ENCODE results near the gene SLC39A9. TPM values are rescaled to one million over a fixed set of nuclear protein-coding genes. Genes with fewer than 3 reads are reported as not detected.

Gene SLC39A9
- total and polyA plus RNA-seq, 10 of the 15 experiments (the other 5 are each of a cell fraction or from before 2014, with no cell fraction given) = 19.9 to 109 (median 46.9) TPM

DNA sequence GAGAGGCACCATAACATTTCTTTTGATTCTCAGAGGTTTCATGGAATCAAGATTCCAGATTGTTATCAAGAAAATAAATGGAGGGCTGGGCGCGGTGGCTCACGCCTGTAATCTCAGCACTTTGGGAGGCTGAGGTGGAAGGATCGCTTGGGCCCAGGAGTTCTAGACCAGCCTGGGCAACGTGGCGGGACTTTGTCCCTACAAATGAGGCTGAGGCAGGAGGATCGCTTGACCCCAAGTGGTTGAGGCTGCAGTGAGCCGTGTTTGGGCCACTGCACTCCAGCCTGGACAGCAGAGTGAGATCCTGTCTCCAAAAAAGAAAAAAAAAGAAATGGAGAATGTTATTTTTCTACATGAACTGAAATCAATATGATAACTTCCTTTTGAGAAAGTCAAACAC, 1.3 kb downstream of the SLC39A9 start:
- H3K4me2 ChIP-seq (ENCODE audit: control insufficient read depth, insufficient read depth) = peak overlapping the region; percentile 96
- DNase-seq (ENCODE audit: low read depth, low spot score) (no peak), ATAC-seq (no peak), FAIRE-seq (no peak)
- no peaks in the 10 kb centered on the region for H4K20me1 ChIP-seq (ENCODE audit: control insufficient read depth, insufficient read depth)
- POLR2A ChIA-PET = interaction anchor here (0.5 to 7.1 kb wide), 3 partner anchors 9 to 45 kb away, joined by 3 to 100 read pairs (median 3); no protein-coding TSS in a partner anchor
- H3K9me3 ChIP-seq (replicated peaks; ENCODE audit: control insufficient read depth, insufficient read depth, low read length) = peaks cover 3% of the 10 kb centered on the region; the same call in 2 of the 3 replicates
- in situ Hi-C loops (cut with MboI) (no loop called here), intact Hi-C loops (cut with micrococcal nuclease; ENCODE audit: unreplicated experiment) (loop anchor here (2.0 to 10.0 kb wide), 2 partner anchors 43 to 215 kb away; partner anchors contain the start of gene SUSD6)
- no peak for TF ChIP-seq NFYB (IDR thresholded peaks at IDR 0.05; ENCODE audit: insufficient read depth, low read depth, low read length)
- TF ChIP-seq, protein P1, sequence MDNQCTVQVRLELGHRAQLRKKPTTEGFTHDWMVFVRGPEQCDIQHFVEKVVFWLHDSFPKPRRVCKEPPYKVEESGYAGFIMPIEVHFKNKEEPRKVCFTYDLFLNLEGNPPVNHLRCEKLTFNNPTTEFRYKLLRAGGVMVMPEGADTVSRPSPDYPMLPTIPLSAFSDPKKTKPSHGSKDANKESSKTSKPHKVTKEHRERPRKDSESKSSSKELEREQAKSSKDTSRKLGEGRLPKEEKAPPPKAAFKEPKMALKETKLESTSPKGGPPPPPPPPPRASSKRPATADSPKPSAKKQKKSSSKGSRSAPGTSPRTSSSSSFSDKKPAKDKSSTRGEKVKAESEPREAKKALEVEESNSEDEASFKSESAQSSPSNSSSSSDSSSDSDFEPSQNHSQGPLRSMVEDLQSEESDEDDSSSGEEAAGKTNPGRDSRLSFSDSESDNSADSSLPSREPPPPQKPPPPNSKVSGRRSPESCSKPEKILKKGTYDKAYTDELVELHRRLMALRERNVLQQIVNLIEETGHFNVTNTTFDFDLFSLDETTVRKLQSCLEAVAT (IDR thresholded peaks at IDR 0.05) = peak; percentile 94
- H3K27me3 ChIP-seq (replicated peaks in 1 of 2; ENCODE audit: control insufficient read depth in 2 of 2, insufficient read depth in 2 of 2, low read length in 1 of 2) = no peaks in the 10 kb centered on the region
- H3K4me3 ChIP-seq = peak overlapping the region; percentile 98
- H3K4me1 ChIP-seq (ENCODE audit: control insufficient read depth, insufficient read depth, low read length) = peaks cover 6% of the 10 kb centered on the region
- peaks cover 0 to 10% of the 10 kb centered on the region in 2 experiments; a peak in 1 of 4 replicates for H3K36me3 ChIP-seq (ENCODE audit: control insufficient read depth in 2 of 2, insufficient read depth in 2 of 2, low read length in 1 of 2)
- H3K27ac ChIP-seq (ENCODE audit: control insufficient read depth, insufficient read depth) = no peak overlapping the region
- RAD21 ChIA-PET (ENCODE audit: unreplicated experiment) = interaction anchor here (1.3 to 11.7 kb wide), 4 partner anchors 16 to 60 kb away, joined by 3 to 143 read pairs (median 11); no protein-coding TSS in a partner anchor
- WGBS (ENCODE audit: insufficient coverage, insufficient replicate concordance, low lambda C conversion rate, missing lambda C conversion rate) = 89% methylated on average over 8 of the region's 8 CpGs
- CTCF ChIA-PET = interaction anchor here (2.7 kb wide), 1 partner anchor 60 kb away, joined by 12 read pairs; no protein-coding TSS in a partner anchor
- peak overlapping the region; percentile 98; the same call in 1 of the 2 replicates for H3K9ac ChIP-seq (ENCODE audit: control insufficient read depth, insufficient read depth, low read length)
- SMC1A ChIA-PET (ENCODE audit: uncharacterized antibody, unreplicated experiment) = interaction anchor here (0.6 to 3.4 kb wide), 4 partner anchors 9 to 69 kb away, joined by 3 to 15 read pairs (median 6); no protein-coding TSS in a partner anchor
- peaks cover 91% of the 10 kb centered on the region for H3K79me2 ChIP-seq (ENCODE audit: control insufficient read depth, insufficient read depth, low read length)
- BruUV-seq (replicated peaks) = no TSS peak
- H2AFZ ChIP-seq (ENCODE audit: control insufficient read depth, low read depth, low read length) = no peak overlapping the region

DNA sequence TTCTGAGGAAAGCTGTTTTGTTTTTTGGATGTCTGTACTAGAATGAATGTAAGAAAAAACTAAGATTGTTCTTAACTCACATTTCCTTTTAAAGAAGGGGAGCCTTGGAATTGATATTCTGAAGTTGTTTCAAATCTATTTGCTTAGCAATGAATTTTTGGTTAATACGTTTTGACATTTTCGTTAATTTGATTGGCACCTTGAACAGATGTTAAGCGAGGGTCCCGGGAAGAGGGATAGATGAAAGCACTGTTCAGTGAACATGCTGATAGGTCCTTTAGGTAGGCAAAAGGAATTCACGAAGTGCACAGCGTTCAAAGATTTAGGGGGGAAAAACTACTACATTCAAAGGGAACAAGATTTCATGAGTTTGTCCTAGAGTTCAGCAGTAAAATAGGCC, 1.7 kb downstream of the SLC39A9 start:
- no peak for DNase-seq (ENCODE audit: low read depth, low spot score)
- FAIRE-seq = no peak
- no peak for TF ChIP-seq EGR1 (IDR thresholded peaks at IDR 0.05; ENCODE audit: borderline replicate concordance in 1 of 2, low read depth in 2 of 2, low read length in 2 of 2)
- TF ChIP-seq, protein P1 (IDR thresholded peaks at IDR 0.05) = no peak
- TF ChIP-seq, protein P2, sequence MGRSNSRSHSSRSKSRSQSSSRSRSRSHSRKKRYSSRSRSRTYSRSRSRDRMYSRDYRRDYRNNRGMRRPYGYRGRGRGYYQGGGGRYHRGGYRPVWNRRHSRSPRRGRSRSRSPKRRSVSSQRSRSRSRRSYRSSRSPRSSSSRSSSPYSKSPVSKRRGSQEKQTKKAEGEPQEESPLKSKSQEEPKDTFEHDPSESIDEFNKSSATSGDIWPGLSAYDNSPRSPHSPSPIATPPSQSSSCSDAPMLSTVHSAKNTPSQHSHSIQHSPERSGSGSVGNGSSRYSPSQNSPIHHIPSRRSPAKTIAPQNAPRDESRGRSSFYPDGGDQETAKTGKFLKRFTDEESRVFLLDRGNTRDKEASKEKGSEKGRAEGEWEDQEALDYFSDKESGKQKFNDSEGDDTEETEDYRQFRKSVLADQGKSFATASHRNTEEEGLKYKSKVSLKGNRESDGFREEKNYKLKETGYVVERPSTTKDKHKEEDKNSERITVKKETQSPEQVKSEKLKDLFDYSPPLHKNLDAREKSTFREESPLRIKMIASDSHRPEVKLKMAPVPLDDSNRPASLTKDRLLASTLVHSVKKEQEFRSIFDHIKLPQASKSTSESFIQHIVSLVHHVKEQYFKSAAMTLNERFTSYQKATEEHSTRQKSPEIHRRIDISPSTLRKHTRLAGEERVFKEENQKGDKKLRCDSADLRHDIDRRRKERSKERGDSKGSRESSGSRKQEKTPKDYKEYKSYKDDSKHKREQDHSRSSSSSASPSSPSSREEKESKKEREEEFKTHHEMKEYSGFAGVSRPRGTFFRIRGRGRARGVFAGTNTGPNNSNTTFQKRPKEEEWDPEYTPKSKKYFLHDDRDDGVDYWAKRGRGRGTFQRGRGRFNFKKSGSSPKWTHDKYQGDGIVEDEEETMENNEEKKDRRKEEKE (IDR thresholded peaks at IDR 0.05) = no peak
- TF ChIP-seq, protein P3, sequence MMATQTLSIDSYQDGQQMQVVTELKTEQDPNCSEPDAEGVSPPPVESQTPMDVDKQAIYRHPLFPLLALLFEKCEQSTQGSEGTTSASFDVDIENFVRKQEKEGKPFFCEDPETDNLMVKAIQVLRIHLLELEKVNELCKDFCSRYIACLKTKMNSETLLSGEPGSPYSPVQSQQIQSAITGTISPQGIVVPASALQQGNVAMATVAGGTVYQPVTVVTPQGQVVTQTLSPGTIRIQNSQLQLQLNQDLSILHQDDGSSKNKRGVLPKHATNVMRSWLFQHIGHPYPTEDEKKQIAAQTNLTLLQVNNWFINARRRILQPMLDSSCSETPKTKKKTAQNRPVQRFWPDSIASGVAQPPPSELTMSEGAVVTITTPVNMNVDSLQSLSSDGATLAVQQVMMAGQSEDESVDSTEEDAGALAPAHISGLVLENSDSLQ (IDR thresholded peaks at IDR 0.05) = peak; percentile 61; the same call in 1 of the 2 replicates
- ATAC-seq = no peak
- BruUV-seq (replicated peaks) = no TSS peak
- H3K9ac ChIP-seq (ENCODE audit: control insufficient read depth, insufficient read depth, low read length) = no peak overlapping the region
- no peaks in the 10 kb centered on the region for H3K27me3 ChIP-seq (replicated peaks in 1 of 2; ENCODE audit: control insufficient read depth in 2 of 2, insufficient read depth in 2 of 2, low read length in 1 of 2)
- in situ Hi-C loops (cut with MboI) = no loop called here
- no peak overlapping the region for H3K27ac ChIP-seq (ENCODE audit: control insufficient read depth, insufficient read depth)
- H2AFZ ChIP-seq (ENCODE audit: control insufficient read depth, low read depth, low read length) = no peak overlapping the region
- ChIA-PET CTCF (interaction anchor here (1.2 to 2.7 kb wide), 2 partner anchors 53 to 60 kb away, joined by 3 to 12 read pairs; no protein-coding TSS in a partner anchor), SMC1A (ENCODE audit: uncharacterized antibody, unreplicated experiment) (interaction anchor here (0.6 to 3.4 kb wide), 6 partner anchors 9 to 275 kb away, joined by 3 to 15 read pairs (median 5); no protein-coding TSS in a partner anchor), RAD21 (ENCODE audit: unreplicated experiment) (interaction anchor here (1.3 to 11.7 kb wide), 3 partner anchors 42 to 59 kb away, joined by 3 to 143 read pairs (median 7); no protein-coding TSS in a partner anchor), POLR2A (interaction anchor here (0.5 to 0.7 kb wide), 3 partner anchors 13 to 49 kb away, joined by 3 to 5 read pairs (median 3); no protein-coding TSS in a partner anchor)
- H3K4me1 ChIP-seq (ENCODE audit: control insufficient read depth, insufficient read depth, low read length) = peaks cover 4% of the 10 kb centered on the region
- no peaks in the 10 kb centered on the region for H4K20me1 ChIP-seq (ENCODE audit: control insufficient read depth, insufficient read depth)
- peaks cover 6% of the 10 kb centered on the region; the same call in 2 of the 3 replicates for H3K9me3 ChIP-seq (replicated peaks; ENCODE audit: control insufficient read depth, insufficient read depth, low read length)
- H3K4me3 ChIP-seq = peak overlapping the region; percentile 98
- H3K4me2 ChIP-seq (ENCODE audit: control insufficient read depth, insufficient read depth) = peak overlapping the region; percentile 96
- 98% methylated on average over 6 of the region's 6 CpGs for WGBS (ENCODE audit: insufficient coverage, insufficient replicate concordance, low lambda C conversion rate, missing lambda C conversion rate)
- H3K79me2 ChIP-seq (ENCODE audit: control insufficient read depth, insufficient read depth, low read length) = peaks cover 89% of the 10 kb centered on the region
- intact Hi-C loops (cut with micrococcal nuclease; ENCODE audit: unreplicated experiment) = loop anchor here (2.0 kb wide), 1 partner anchor 43 kb away; no protein-coding TSS in a partner anchor
- peaks cover 0 to 6% of the 10 kb centered on the region in 2 experiments; a peak in 1 of 4 replicates for H3K36me3 ChIP-seq (ENCODE audit: control insufficient read depth in 2 of 2, insufficient read depth in 2 of 2, low read length in 1 of 2)
